ENCODE results near the gene PHKG2.

The PHKG2 gene

GRCh38 chr16:30725418-30725792, 22.8 kb upstream of the PHKG2 start:
- no peak for DNase-seq (ENCODE audit: low read depth in 2 of 3, low spot score in 1 of 3)

- DNase-seq (ENCODE audit: low read depth in 2 of 3, low spot score in 1 of 3), result no peak
Measured at GRCh38 chr16:30728321-30728720, 19.9 kb upstream of the PHKG2 start.

- DNase-seq (ENCODE audit: low read depth in 2 of 3, low spot score in 1 of 3), result no peak
Measured at GRCh38 chr16:30728899-30729672, 19.1 kb upstream of the PHKG2 start.

DNA sequence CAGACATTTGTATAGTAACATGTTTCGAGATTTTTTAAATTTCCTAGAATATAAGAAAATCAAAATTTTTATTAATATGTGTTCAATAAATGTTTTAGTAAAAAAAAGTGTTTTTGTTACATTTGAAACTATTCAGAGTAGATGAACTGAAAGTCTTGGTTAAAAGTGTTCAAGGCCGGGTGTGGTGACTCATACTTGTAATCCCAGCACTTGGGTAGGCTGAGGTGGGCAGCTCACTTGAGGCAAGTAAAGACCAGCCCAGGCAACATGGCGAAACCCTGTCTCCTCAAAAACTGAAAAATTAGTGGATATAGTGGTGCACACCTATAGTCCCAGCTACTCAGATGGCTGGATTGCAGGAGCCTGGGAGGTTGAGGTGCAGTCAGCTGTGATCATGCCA, 16.8 kb upstream of the PHKG2 start:
- no peak for DNase-seq (ENCODE audit: low read depth in 2 of 3, low spot score in 1 of 3)

DNA sequence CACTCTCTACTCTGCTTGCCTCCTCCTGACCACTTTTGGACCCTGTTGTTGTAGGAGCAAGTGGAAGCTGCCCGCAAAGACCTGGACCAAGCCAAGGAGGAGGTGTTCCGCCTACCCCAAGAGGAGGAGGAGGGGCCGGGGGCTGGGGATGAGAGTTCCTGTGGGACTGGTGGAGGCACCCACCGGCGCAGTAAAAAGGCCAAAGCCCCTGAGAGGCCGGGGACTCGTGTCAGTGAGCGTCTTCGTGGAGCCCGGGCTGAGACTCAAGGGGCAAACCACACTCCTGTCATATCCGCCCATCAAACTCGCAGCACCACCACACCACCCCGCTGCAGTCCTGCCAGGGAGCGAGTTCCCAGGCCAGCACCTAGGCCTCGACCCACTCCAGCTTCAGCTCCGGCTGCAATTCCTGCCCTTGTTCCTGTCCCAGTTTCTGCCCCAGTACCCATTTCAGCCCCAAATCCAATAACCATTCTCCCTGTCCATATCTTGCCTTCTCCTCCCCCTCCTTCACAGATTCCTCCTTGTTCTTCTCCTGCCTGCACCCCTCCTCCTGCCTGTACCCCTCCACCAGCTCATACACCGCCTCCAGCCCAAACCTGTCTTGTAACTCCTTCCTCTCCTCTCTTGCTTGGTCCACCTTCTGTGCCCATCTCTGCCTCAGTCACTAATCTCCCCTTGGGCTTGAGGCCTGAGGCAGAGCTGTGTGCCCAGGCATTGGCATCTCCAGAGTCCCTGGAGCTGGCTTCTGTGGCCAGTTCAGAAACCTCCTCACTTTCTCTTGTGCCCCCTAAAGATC, 11.0 kb upstream of the PHKG2 start:
- no peak for DNase-seq (ENCODE audit: low read depth in 2 of 3, low spot score in 1 of 3)

DNA sequence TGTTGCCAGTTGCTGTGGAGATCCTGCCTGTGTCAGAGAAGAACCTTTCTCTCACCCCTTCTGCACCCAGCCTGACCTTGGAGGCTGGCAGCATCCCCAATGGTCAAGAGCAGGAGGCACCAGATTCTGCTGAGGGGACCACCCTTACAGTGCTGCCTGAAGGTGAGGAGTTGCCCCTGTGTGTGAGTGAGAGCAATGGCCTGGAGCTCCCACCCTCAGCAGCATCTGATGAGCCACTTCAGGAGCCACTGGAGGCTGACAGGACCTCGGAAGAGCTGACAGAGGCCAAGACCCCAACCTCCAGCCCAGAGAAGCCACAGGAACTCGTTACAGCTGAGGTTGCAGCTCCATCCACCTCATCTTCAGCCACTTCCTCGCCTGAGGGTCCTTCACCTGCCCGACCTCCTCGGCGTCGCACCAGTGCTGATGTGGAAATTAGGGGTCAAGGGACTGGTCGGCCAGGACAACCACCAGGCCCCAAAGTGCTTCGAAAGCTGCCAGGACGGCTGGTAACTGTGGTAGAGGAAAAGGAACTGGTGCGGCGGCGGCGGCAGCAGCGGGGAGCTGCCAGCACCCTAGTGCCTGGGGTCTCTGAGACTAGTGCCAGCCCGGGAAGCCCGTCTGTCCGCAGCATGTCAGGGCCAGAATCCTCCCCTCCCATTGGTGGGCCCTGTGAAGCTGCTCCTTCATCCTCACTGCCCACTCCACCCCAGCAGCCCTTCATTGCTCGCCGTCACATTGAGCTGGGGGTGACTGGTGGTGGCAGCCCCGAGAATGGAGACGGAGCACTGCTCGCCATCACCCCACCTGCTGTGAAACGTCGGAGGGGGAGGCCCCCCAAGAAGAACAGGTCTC, 10.2 kb upstream of the PHKG2 start:
- DNase-seq (ENCODE audit: low read depth in 2 of 3, low spot score in 1 of 3), result no peak

- no peak for DNase-seq (ENCODE audit: low read depth in 2 of 3, low spot score in 1 of 3)
Measured at GRCh38 chr16:30738984-30739951, 9.0 kb upstream of the PHKG2 start.

- no peak for DNase-seq (ENCODE audit: low read depth in 2 of 3, low spot score in 1 of 3)
Measured at GRCh38 chr16:30740364-30741251, 7.6 kb upstream of the PHKG2 start.

- DNase-seq (ENCODE audit: low read depth in 2 of 3, low spot score in 1 of 3), result no peak
Measured at GRCh38 chr16:30741461-30741914, 6.7 kb upstream of the PHKG2 start.

DNA sequence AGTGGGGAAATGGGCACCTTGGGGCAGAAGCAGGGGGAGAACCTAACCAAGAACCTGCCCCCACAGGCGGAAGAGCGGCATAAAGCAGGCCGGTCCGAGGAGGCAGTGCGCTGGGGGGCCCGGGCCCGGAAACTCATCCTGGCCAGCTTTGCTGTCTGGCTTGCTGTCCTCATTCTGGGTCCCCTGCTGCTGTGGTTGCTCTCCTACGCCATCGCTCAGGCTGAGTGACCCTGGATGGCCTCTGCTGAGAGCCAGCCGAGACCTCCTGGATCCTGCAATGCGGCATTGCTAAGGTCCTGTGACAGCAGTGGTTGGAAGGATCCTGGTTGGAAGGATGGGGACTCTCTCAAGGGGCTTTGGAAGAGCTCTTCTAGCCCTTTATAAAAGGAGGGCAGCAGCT, 4.5 kb upstream of the PHKG2 start:
- no peak for DNase-seq (ENCODE audit: low read depth in 2 of 3, low spot score in 1 of 3)

DNA sequence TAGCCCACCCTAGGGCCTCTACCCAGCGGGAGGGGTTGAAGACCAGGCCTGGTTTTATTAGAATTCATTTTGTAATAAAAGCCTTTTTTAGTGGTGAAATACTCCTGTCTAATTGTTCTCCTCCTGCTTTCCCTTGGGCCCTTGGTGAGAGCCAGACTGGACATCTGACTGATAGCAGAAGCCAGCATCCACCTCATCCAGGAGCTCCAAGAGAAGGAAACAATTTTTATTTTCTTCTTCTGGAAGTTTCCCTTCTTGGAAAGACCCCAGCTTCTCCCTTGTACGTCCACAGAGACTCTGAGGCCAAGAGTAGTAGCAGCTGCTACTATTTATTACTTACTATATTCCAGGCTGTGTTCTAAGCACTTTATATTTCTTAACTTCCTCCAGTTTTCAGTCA, 4.0 kb upstream of the PHKG2 start:
- DNase-seq (ENCODE audit: low read depth in 2 of 3, low spot score in 1 of 3), result no peak

DNA sequence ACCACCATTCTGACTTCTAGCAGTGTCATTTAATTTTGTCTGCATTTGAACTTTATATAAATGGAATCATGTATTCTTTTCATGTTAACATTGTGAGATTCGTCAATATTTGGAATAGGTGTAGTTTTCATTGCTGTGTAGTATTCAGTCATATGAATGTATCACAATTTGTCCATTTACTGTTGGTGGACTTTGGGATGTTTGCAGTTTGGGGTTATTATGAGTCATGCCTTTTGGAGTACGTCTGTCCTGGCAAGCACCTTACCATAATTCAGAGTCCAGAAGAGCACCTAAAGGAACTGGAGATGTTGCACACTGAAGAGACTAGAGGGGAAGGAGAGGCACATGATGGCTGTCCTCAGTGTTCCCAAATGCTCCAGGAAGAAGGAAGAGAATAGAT, 3.1 kb upstream of the PHKG2 start:
- DNase-seq (ENCODE audit: low read depth in 2 of 3, low spot score in 1 of 3), result no peak

GRCh38 chr16:30746638-30747175, 1.5 kb upstream of the PHKG2 start:
- no peak for DNase-seq (ENCODE audit: low read depth in 2 of 3, low spot score in 1 of 3)

- no peak for DNase-seq (ENCODE audit: low read depth in 2 of 3, low spot score in 1 of 3)
Measured at GRCh38 chr16:30747331-30747730, 894 bp upstream of the PHKG2 start.

- DNase-seq (ENCODE audit: low read depth in 2 of 3, low spot score in 1 of 3), result peak in 1 of 3 donors; percentile 20
Measured at GRCh38 chr16:30748634-30749445, 615 bp downstream of the PHKG2 start.

- DNase-seq (ENCODE audit: low read depth in 2 of 3, low spot score in 1 of 3), result no peak
Measured at GRCh38 chr16:30750201-30750600, 2.0 kb downstream of the PHKG2 start.

- DNase-seq (ENCODE audit: low read depth in 2 of 3, low spot score in 1 of 3), result no peak
Measured at GRCh38 chr16:30750876-30751465, 2.7 kb downstream of the PHKG2 start.

GRCh38 chr16:30753596-30753995, 5.4 kb downstream of the PHKG2 start:
- DNase-seq (ENCODE audit: low read depth in 2 of 3, low spot score in 1 of 3), result no peak
